Left lobe of liver (tissue), 2 donors: Measurements from ENCODE around the gene SH3PXD2A. TPM values are rescaled to one million over a fixed set of nuclear protein-coding genes. Genes with fewer than 3 reads are reported as not detected.
A peak's percentile ranks its signal among the peaks of the same experiment; 100 is the strongest.
"Not testable (repeated sequence)": the region's sequence is repeated elsewhere in the genome, so short reads cannot be mapped to it uniquely, and the experiment has no call there.

Source experiments
- ATAC-seq: fragments of 200-7000 bp; cut with Tn5 transposase; one replicate; pipeline ENCODE4 v1.9.1; 2020; ENCODE audit warnings: mild to moderate bottlenecking, moderate library complexity
- DNase-seq: peaks from one replicate; pipeline ENCODE4 v3.0.0-alpha.2; 2020; ENCODE audit warnings: low spot score
- total RNA-seq: library from RNA; stranded (reverse); gene quantifications from one replicate; pipeline ENCODE4 v1.2.1, GENCODE V29; 2021
- donor health status: DM: no; HTN: no; CAD: no; lungs with moderate emphysema.
- donor health status: DM: no; HTN: yes; CAD: no.

The SH3PXD2A gene
- total RNA-seq, 1 donor from 2014 or later: 43.5 TPM

GRCh38 chr10:103618575-103619423 lies 236.6 kb downstream of the SH3PXD2A start:
- DNase-seq (peak; percentile 69), ATAC-seq (peak; percentile 35)

GRCh38 chr10:103617602-103618385 lies 237.6 kb downstream of the SH3PXD2A start:
- ATAC-seq (no peak), DNase-seq (no peak)

GRCh38 chr10:103616705-103617601 lies 238.4 kb downstream of the SH3PXD2A start:
- DNase-seq (peak; percentile 93), ATAC-seq (peak; percentile 76)

GRCh38 chr10:103614306-103615158 lies 240.8 kb downstream of the SH3PXD2A start:
- DNase-seq (no peak), ATAC-seq (no peak)

GRCh38 chr10:103613616-103614015 lies 241.8 kb downstream of the SH3PXD2A start:
- no peak for ATAC-seq
- DNase-seq: no peak

GRCh38 chr10:103612462-103613365 lies 242.7 kb downstream of the SH3PXD2A start:
- ATAC-seq (no peak), DNase-seq (no peak)

GRCh38 chr10:103610921-103611511 lies 244.4 kb downstream of the SH3PXD2A start:
- no peak for ATAC-seq
- no peak for DNase-seq

- no peak for ATAC-seq
Measured at GRCh38 chr10:103610083-103610472, 245.3 kb downstream of the SH3PXD2A start.

GRCh38 chr10:103609231-103610082 lies 245.9 kb downstream of the SH3PXD2A start:
- ATAC-seq: no peak
- no peak for DNase-seq

More at GRCh38 chr10:103610083-103610472, 245.3 kb downstream of the SH3PXD2A start:
- no peak for DNase-seq

- ATAC-seq, DNase-seq: not testable (repeated sequence)
Measured at GRCh38 chr10:103608056-103608455, 247.3 kb downstream of the SH3PXD2A start.

GRCh38 chr10:103607051-103607450 lies 248.3 kb downstream of the SH3PXD2A start:
- not testable (repeated sequence) for ATAC-seq, DNase-seq

- ATAC-seq, DNase-seq: not testable (repeated sequence)
Measured at GRCh38 chr10:103606097-103606438, 249.3 kb downstream of the SH3PXD2A start.

- ATAC-seq: peak; percentile 72
- DNase-seq: no peak
Measured at GRCh38 chr10:103605359-103606096, 249.8 kb downstream of the SH3PXD2A start.

- ATAC-seq: no peak
- no peak for DNase-seq
Measured at GRCh38 chr10:103603382-103603781, 252.0 kb downstream of the SH3PXD2A start.

GRCh38 chr10:103602852-103603155 lies 252.6 kb downstream of the SH3PXD2A start:
- no peak for ATAC-seq
- DNase-seq: no peak

- DNase-seq (no peak), ATAC-seq (no peak)
Measured at GRCh38 chr10:103602028-103602851, 253.1 kb downstream of the SH3PXD2A start.
